HFFc6 (cell line): ENCODE measurements around the gene PCDHGA9. TPM values are rescaled to one million over a fixed set of nuclear protein-coding genes. Genes with fewer than 3 reads are reported as not detected.
"Not testable (repeated sequence)": the region's sequence is repeated elsewhere in the genome, so short reads cannot be mapped to it uniquely, and the experiment has no call there.

ENCODE experiments used
- DNase-seq: peaks from one replicate; pipeline ENCODE4 v3.0.0-alpha.2; 2018
- H3K27ac Mint-ChIP-seq: 2 replicates; pipeline ENCODE4 v1.8.0; 2020; ENCODE audit warnings: mild to moderate bottlenecking, mixed read lengths
- H3K27me3 Mint-ChIP-seq: 2 replicates; pipeline ENCODE4 v1.8.0; 2021; ENCODE audit warnings: mild to moderate bottlenecking, moderate library complexity, mixed read lengths; ENCODE audit not compliant: insufficient read depth
- H3K36me3 Mint-ChIP-seq: 2 replicates; pipeline ENCODE4 v1.8.0; 2021; ENCODE audit warnings: low read depth, mixed read lengths
- H3K4me1 Mint-ChIP-seq: 2 replicates; pipeline ENCODE4 v1.8.0; 2020; ENCODE audit warnings: low read depth, mixed read lengths
- H3K4me3 Mint-ChIP-seq: 2 replicates; pipeline ENCODE4 v1.8.0; 2020; ENCODE audit warnings: mild to moderate bottlenecking, moderate library complexity, mixed read lengths
- H3K9me3 Mint-ChIP-seq: 2 replicates; pipeline ENCODE4 v1.8.0; 2020; ENCODE audit warnings: mild to moderate bottlenecking, mixed read lengths
- CTCF ChIP-seq: fragments of 200-600 bp; sonication (generic); IDR thresholded peaks from 2 replicates; pipeline ENCODE4 v1.5.0; 2021; ENCODE audit warnings: antibody characterized with exemption, mild to moderate bottlenecking
- total RNA-seq, 6 experiments: library from RNA; stranded (reverse); fragmentation: NEBNext Ultra II Directional; extraction: Animal tissue kit (Norgen Biotek cat#: 25700); gene quantifications; 2 replicates in 1 of 6; 3 replicates in 5 of 6; pipeline ENCODE4 v1.2.3, GENCODE V29; 2021

PCDHGA9 gene
- total RNA-seq, 6 experiments from 2014 or later, result 0.69 to 1.6 (median 0.88) TPM

- H3K27ac Mint-ChIP-seq, result no peak overlapping the region
- H3K27me3 Mint-ChIP-seq, result no peaks in the 10 kb centered on the region
- TF ChIP-seq CTCF, result no peak
- no peak for DNase-seq
- no peaks in the 10 kb centered on the region; the same call in 1 of the 2 replicates for H3K4me1 Mint-ChIP-seq
- peaks cover 65% of the 10 kb centered on the region for H3K36me3 Mint-ChIP-seq
- no peak overlapping the region for H3K4me3 Mint-ChIP-seq
- peaks cover 53% of the 10 kb centered on the region for H3K9me3 Mint-ChIP-seq
Observed at GRCh38 chr5:141409598-141410306, 7.2 kb downstream of the PCDHGA9 start.

GRCh38 chr5:141411575-141411974 is 9.0 kb downstream of the PCDHGA9 start:
- peaks cover 42% of the 10 kb centered on the region for H3K9me3 Mint-ChIP-seq
- DNase-seq, result no peak
- H3K27ac Mint-ChIP-seq, result no peak overlapping the region
- peaks cover 48% of the 10 kb centered on the region for H3K36me3 Mint-ChIP-seq
- no peaks in the 10 kb centered on the region; the same call in 1 of the 2 replicates for H3K4me1 Mint-ChIP-seq
- TF ChIP-seq CTCF, result no peak
- H3K4me3 Mint-ChIP-seq, result no peak overlapping the region
- no peaks in the 10 kb centered on the region for H3K27me3 Mint-ChIP-seq

- Mint-ChIP-seq H3K27ac (no peak within 1 kb of the TSS), H3K9me3 (peaks cover 38% of the 10 kb centered on the region), H3K4me1 (peaks cover 4% of the 10 kb centered on the region), H3K36me3 (peaks cover 45% of the 10 kb centered on the region), H3K4me3 (0 out of 2 replicates have a peak within 1 kb of the TSS, but pooled peaks have one; percentile 20), H3K27me3 (peaks cover 2% of the 10 kb centered on the region; the same call in 1 of the 2 replicates)
- DNase-seq, result peak; percentile 26
- peak; percentile 73 for TF ChIP-seq CTCF
Observed at GRCh38 chr5:141412854-141413539, 10.4 kb downstream of the PCDHGA9 start, which contains the start of gene PCDHGA10. TSS of gene PCDHGA10 (plus strand) at chr5:141412987. CDS start at chr5:141413176, 189 bp downstream.

- H3K4me3 Mint-ChIP-seq, result no peak overlapping the region
- peaks cover 2% of the 10 kb centered on the region; the same call in 1 of the 2 replicates for H3K27me3 Mint-ChIP-seq
- no peak for TF ChIP-seq CTCF
- H3K27ac Mint-ChIP-seq, result no peak overlapping the region
- no peak for DNase-seq
- H3K4me1 Mint-ChIP-seq, result peaks cover 10% of the 10 kb centered on the region
- peaks cover 45% of the 10 kb centered on the region for H3K36me3 Mint-ChIP-seq
- peaks cover 38% of the 10 kb centered on the region for H3K9me3 Mint-ChIP-seq
Observed at GRCh38 chr5:141413540-141414069, 11.0 kb downstream of the PCDHGA9 start.

- Mint-ChIP-seq H3K9me3 (peaks cover 33% of the 10 kb centered on the region), H3K36me3 (peaks cover 43% of the 10 kb centered on the region), H3K4me1 (peaks cover 14% of the 10 kb centered on the region)
- H3K27ac Mint-ChIP-seq, H3K4me3 Mint-ChIP-seq, DNase-seq, H3K27me3 Mint-ChIP-seq: not testable (repeated sequence)
Observed at GRCh38 chr5:141414548-141415274, 12.1 kb downstream of the PCDHGA9 start.

- peaks cover 32% of the 10 kb centered on the region for H3K9me3 Mint-ChIP-seq
- peaks cover 14% of the 10 kb centered on the region for H3K4me1 Mint-ChIP-seq
- DNase-seq, H3K27ac Mint-ChIP-seq, H3K4me3 Mint-ChIP-seq, H3K27me3 Mint-ChIP-seq: not testable (repeated sequence)
- peaks cover 45% of the 10 kb centered on the region for H3K36me3 Mint-ChIP-seq
Observed at GRCh38 chr5:141415275-141415618, 12.7 kb downstream of the PCDHGA9 start.
